GOT3 (cell line): ENCODE data around the gene ISG20L2.

Experiments
- DNase-seq: peaks from one replicate; lab custom pipeline; 2025; ENCODE audit warnings: mixed read lengths; lab: John Stamatoyannopoulos, UW

Gene ISG20L2

GRCh38 chr1:156752843-156753482 is 24.4 kb upstream of the ISG20L2 start:
- DNase-seq = no peak

- DNase-seq = peak; percentile 86
These were observed 23.4 kb upstream of the ISG20L2 start for GRCh38 chr1:156751757-156752481.

GRCh38 chr1:156751451-156751756 is 22.8 kb upstream of the ISG20L2 start, which contains the start of gene HDGF:
TSS of gene HDGF (minus strand) at chr1:156751675. CDS start at chr1:156751429, 246 bp downstream.
- DNase-seq = no peak

- DNase-seq = no peak
These were observed 22.3 kb upstream of the ISG20L2 start for GRCh38 chr1:156750711-156751450.

- no peak for DNase-seq
These were observed 21.7 kb upstream of the ISG20L2 start for GRCh38 chr1:156750191-156750672.

GRCh38 chr1:156749419-156750118 is 21.0 kb upstream of the ISG20L2 start:
- no peak for DNase-seq

- no peak for DNase-seq
These were observed 20.3 kb upstream of the ISG20L2 start for GRCh38 chr1:156748670-156749418.

GRCh38 chr1:156747742-156748669 is 19.4 kb upstream of the ISG20L2 start:
- no peak for DNase-seq

GRCh38 chr1:156746728-156747631 is 18.4 kb upstream of the ISG20L2 start:
- peak; percentile 78 for DNase-seq

- no peak for DNase-seq
These were observed 17.8 kb upstream of the ISG20L2 start for GRCh38 chr1:156746406-156746727.

- no peak for DNase-seq
These were observed 17.3 kb upstream of the ISG20L2 start for GRCh38 chr1:156745881-156746280.

GRCh38 chr1:156744786-156745419 is 16.3 kb upstream of the ISG20L2 start:
- DNase-seq = no peak

- DNase-seq = no peak
These were observed 15.8 kb upstream of the ISG20L2 start for GRCh38 chr1:156744344-156744743.

GRCh38 chr1:156743367-156744302 is 15.1 kb upstream of the ISG20L2 start:
- DNase-seq = no peak

GRCh38 chr1:156742801-156743200 is 14.2 kb upstream of the ISG20L2 start:
- DNase-seq = no peak

GRCh38 chr1:156742017-156742416 is 13.5 kb upstream of the ISG20L2 start:
- no peak for DNase-seq

GRCh38 chr1:156741481-156741983 is 13.0 kb upstream of the ISG20L2 start:
- no peak for DNase-seq
